K562 (cell line): Measurements from ENCODE around the gene ACTR1B. TPM values are rescaled to one million over a fixed set of nuclear protein-coding genes. Genes with fewer than 3 reads are reported as not detected.
"Not testable (repeated sequence)": the region's sequence is repeated elsewhere in the genome, so short reads cannot be mapped to it uniquely, and the experiment has no call there.

ENCODE experiments used
- HDAC2 ChIP-seq: fragments of 450-650 bp; IDR thresholded peaks from 2 replicates; pipeline ENCODE4 v1.6.1; 2016; ENCODE audit warnings: mild to moderate bottlenecking
- HINFP ChIP-seq: fragments of 450-650 bp; conservative IDR thresholded peaks from 2 replicates; pipeline ENCODE4 v1.6.1; 2016; ENCODE audit warnings: missing genetic modification characterization, low read depth, mild to moderate bottlenecking, control low read depth, missing compliant biosample characterization
- ILK ChIP-seq: fragments of 450-650 bp; IDR thresholded peaks from 2 replicates; pipeline ENCODE4 v1.6.1; 2016; ENCODE audit warnings: missing genetic modification characterization, low read depth, mild to moderate bottlenecking, missing compliant biosample characterization, moderate library complexity, borderline replicate concordance
- PBX2 ChIP-seq, 2 experiments: IDR thresholded peaks in 1 of 2; conservative IDR thresholded peaks in 1 of 2; 2 replicates each; pipeline ENCODE4 v1.6.1; 2016; ENCODE audit warnings: low read depth in 2 of 2, mild to moderate bottlenecking in 1 of 2, missing compliant biosample characterization in 1 of 2, missing genetic modification characterization in 1 of 2, moderate library complexity in 1 of 2
- RHOXF2B ChIP-seq: fragments of 250-450 bp; sonication (Bioruptor Pico); conservative IDR thresholded peaks from 2 replicates; pipeline ENCODE4 v1.5.1; 2021
- RREB1 ChIP-seq: fragments of 250-450 bp; sonication (Bioruptor Pico); IDR thresholded peaks from 2 replicates; pipeline ENCODE4 v1.4.0; 2020
- SMAD3 ChIP-seq: fragments of 450-650 bp; formaldehyde crosslinking; conservative IDR thresholded peaks from 2 replicates; pipeline ENCODE4 v1.4.0; 2020; ENCODE audit warnings: mild to moderate bottlenecking
- TCF15 ChIP-seq: fragments of 250-450 bp; sonication (Bioruptor Pico); IDR thresholded peaks from 2 replicates; pipeline ENCODE4 v1.8.0; 2022; ENCODE audit warnings: moderate library complexity, mild to moderate bottlenecking, inconsistent platforms
- TEAD2 ChIP-seq: fragments of 450-650 bp; IDR thresholded peaks from 2 replicates; pipeline ENCODE4 v1.6.1; 2016; ENCODE audit warnings: missing genetic modification characterization, control low read depth, missing compliant biosample characterization
- ZBTB12 ChIP-seq: fragments of 250-450 bp; sonication (Bioruptor Pico); IDR thresholded peaks from 2 replicates; pipeline ENCODE4 v1.4.0; 2020
- ZNF165 ChIP-seq: fragments of 250-450 bp; sonication (Bioruptor Pico); IDR thresholded peaks from 2 replicates; pipeline ENCODE4 v1.4.0; 2020; ENCODE audit warnings: borderline replicate concordance
- ZNF398 ChIP-seq: fragments of 250-450 bp; sonication (Bioruptor Pico); IDR thresholded peaks from 2 replicates; pipeline ENCODE4 v1.8.0; 2021; ENCODE audit warnings: moderate library complexity, mild to moderate bottlenecking, inconsistent platforms
- ZNF584 ChIP-seq: fragments of 200-800 bp; sonication (Bioruptor generic); IDR thresholded peaks from 2 replicates; pipeline ENCODE4 v1.6.1; 2016; ENCODE audit warnings: low read depth, mild to moderate bottlenecking, missing genetic modification characterization, missing compliant biosample characterization
- polyA plus RNA-seq, 8 experiments: library from polyadenylated mRNA; depleted of rRNA in 4 of 8; stranded (reverse) in 5 of 8; unstranded in 3 of 8; fragments of >200 nt; fragmentation: Nextera tagmentation in 2 of 8; fragmentation: Illumina TruSeq in 1 of 8; extraction: Ambion mirVana in 2 of 8; extraction: Trizol in 1 of 8; gene quantifications; 2 replicates each; pipeline versions ENCODE4 v1.2.1 to v1.2.3, GENCODE V29; 2011 to 2014; ENCODE audit warnings: inconsistent platforms in 1 of 8, missing spikeins in 1 of 8
- total RNA-seq, 7 experiments: library from RNA; depleted of rRNA in 6 of 7; stranded (reverse); fragments of >200 nt in 6 of 7; fragmentation: Illumina TruSeq in 2 of 7; extraction: Trizol in 2 of 7; gene quantifications; 2 replicates each; pipeline versions ENCODE4 v1.2.1 to v1.2.3, GENCODE V29; 2011 to 2021; ENCODE audit warnings: low replicate concordance in 1 of 7

ACTR1B gene
- total and polyA plus RNA-seq, 9 of the 15 experiments (the other 6 are each of a cell fraction or from before 2014, with no cell fraction given) = 0.49 to 42.3 (median 22.5) TPM

GRCh38 chr2:97712175-97712574, 48.3 kb upstream of the ACTR1B start (continued):
- TF ChIP-seq SMAD3 (CRISPR knock-in tag) = peak; percentile 85
- TF ChIP-seq RHOXF2B (CRISPR knock-in tag) = peak; percentile 97
- TF ChIP-seq ILK (tag) = peak; percentile 86
- TF ChIP-seq PBX2 (CRISPR knock-in tag; IDR thresholded peaks at IDR 0.05; ENCODE audit: low read depth) = not testable (repeated sequence)
- 0 out of 2 replicates have a peak, but pooled peaks have one; percentile 29 for TF ChIP-seq PBX2 (tag; conservative IDR thresholded peaks at IDR 0.05; ENCODE audit: low read depth)
- TF ChIP-seq TEAD2 (tag) = peak; percentile 77
- TF ChIP-seq ZNF584 (CRISPR knock-in tag) = peak; percentile 95
- 0 out of 2 replicates have a peak, but pooled peaks have one; percentile 41 for TF ChIP-seq ZNF398 (CRISPR knock-in tag)
- 0 out of 2 replicates have a peak, but pooled peaks have one; percentile 48 for TF ChIP-seq HDAC2
- peak; percentile 81; the same call in 1 of the 2 replicates for TF ChIP-seq TCF15 (CRISPR knock-in tag)
- TF ChIP-seq HINFP (tag) = peak; percentile 82
- TF ChIP-seq ZNF165 (CRISPR knock-in tag) = peak; percentile 91; the same call in 1 of the 2 replicates
- TF ChIP-seq ZBTB12 = peak; percentile 78
- peak; percentile 98 for TF ChIP-seq RREB1
